IMR-90 (cell line): ENCODE data around the gene SNAP29.

ENCODE experiments used
- CEBPB ChIP-seq: IDR thresholded peaks from 2 replicates; pipeline ENCODE4 v1.6.1; 2012; ENCODE audit warnings: low read depth, low read length, improper control_type of control experiment
- CTCF ChIP-seq: conservative IDR thresholded peaks from 2 replicates; pipeline ENCODE4 v1.5.1; 2012; ENCODE audit warnings: mild to moderate bottlenecking, low read depth, low read length, improper control_type of control experiment
- FOS ChIP-seq: fragments of 150-350 bp; IDR thresholded peaks from 2 replicates; pipeline ENCODE4 v1.6.1; 2016; ENCODE audit warnings: low read depth, low read length
- MAFK ChIP-seq: IDR thresholded peaks from 2 replicates; pipeline ENCODE4 v1.6.1; 2012; ENCODE audit warnings: low read depth, low read length, improper control_type of control experiment
- MAZ ChIP-seq: IDR thresholded peaks from 2 replicates; pipeline ENCODE4 v1.6.1; 2012; ENCODE audit warnings: low read depth, mild to moderate bottlenecking, low read length, improper control_type of control experiment, moderate library complexity, borderline replicate concordance
- MXI1 ChIP-seq: IDR thresholded peaks from 2 replicates; pipeline ENCODE4 v1.6.1; 2012; ENCODE audit warnings: low read depth, mild to moderate bottlenecking, low read length, moderate library complexity, borderline replicate concordance
- NFE2L2 ChIP-seq: fragments of 150-350 bp; IDR thresholded peaks from 2 replicates; pipeline ENCODE4 v1.6.1; 2016; ENCODE audit warnings: low read depth, mild to moderate bottlenecking, low read length
- POLR2A ChIP-seq: IDR thresholded peaks from 2 replicates; pipeline ENCODE4 v1.6.1; 2012; ENCODE audit warnings: mild to moderate bottlenecking, low read depth, low read length
- RAD21 ChIP-seq: IDR thresholded peaks from 2 replicates; pipeline ENCODE4 v1.6.1; 2012; ENCODE audit warnings: low read length, improper control_type of control experiment
- RCOR1 ChIP-seq: IDR thresholded peaks from 2 replicates; pipeline ENCODE4 v1.6.1; 2012; ENCODE audit warnings: mild to moderate bottlenecking, low read length, improper control_type of control experiment; ENCODE audit not compliant: insufficient replicate concordance
- RFX5 ChIP-seq: IDR thresholded peaks from 2 replicates; pipeline ENCODE4 v1.8.0; 2012; ENCODE audit warnings: low read depth, mild to moderate bottlenecking, low read length, moderate library complexity
- SMC3 ChIP-seq: fragments of 150-350 bp; IDR thresholded peaks from 2 replicates; pipeline ENCODE4 v1.6.1; 2016; ENCODE audit warnings: low read depth, mild to moderate bottlenecking, antibody characterized with exemption, low read length, moderate library complexity
- TF ChIP-seq, protein P1 (sequence below): fragments of 150-350 bp; IDR thresholded peaks from 2 replicates; pipeline ENCODE4 v1.6.1; 2016; ENCODE audit warnings: low read depth, mild to moderate bottlenecking, low read length, moderate library complexity, borderline replicate concordance
- TF ChIP-seq, protein P2 (sequence below): fragments of 150-350 bp; IDR thresholded peaks from 2 replicates; pipeline ENCODE4 v1.6.1; 2017; ENCODE audit warnings: mild to moderate bottlenecking, antibody characterized with exemption, low read length, low read depth

- TF ChIP-seq CTCF (no peak), POLR2A (no peak), CEBPB (no peak), RCOR1 (no peak), MXI1 (no peak), MAZ (no peak), RFX5 (no peak), MAFK (no peak), NFE2L2 (no peak), FOS (no peak), SMC3 (no peak), RAD21 (no peak)
- TF ChIP-seq, protein P1, sequence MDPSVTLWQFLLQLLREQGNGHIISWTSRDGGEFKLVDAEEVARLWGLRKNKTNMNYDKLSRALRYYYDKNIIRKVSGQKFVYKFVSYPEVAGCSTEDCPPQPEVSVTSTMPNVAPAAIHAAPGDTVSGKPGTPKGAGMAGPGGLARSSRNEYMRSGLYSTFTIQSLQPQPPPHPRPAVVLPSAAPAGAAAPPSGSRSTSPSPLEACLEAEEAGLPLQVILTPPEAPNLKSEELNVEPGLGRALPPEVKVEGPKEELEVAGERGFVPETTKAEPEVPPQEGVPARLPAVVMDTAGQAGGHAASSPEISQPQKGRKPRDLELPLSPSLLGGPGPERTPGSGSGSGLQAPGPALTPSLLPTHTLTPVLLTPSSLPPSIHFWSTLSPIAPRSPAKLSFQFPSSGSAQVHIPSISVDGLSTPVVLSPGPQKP: no peak
- TF ChIP-seq, protein P2, sequence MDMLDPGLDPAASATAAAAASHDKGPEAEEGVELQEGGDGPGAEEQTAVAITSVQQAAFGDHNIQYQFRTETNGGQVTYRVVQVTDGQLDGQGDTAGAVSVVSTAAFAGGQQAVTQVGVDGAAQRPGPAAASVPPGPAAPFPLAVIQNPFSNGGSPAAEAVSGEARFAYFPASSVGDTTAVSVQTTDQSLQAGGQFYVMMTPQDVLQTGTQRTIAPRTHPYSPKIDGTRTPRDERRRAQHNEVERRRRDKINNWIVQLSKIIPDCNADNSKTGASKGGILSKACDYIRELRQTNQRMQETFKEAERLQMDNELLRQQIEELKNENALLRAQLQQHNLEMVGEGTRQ: no peak
Observed at GRCh38 chr22:20926243-20926642, 67.4 kb downstream of the SNAP29 start.
